Skeletal muscle tissue (tissue), 4 donors: ENCODE data around the gene FAM83F. TPM values are rescaled to one million over a fixed set of nuclear protein-coding genes. Genes with fewer than 3 reads are reported as not detected.
"Not testable (repeated sequence)": the region's sequence is repeated elsewhere in the genome, so short reads cannot be mapped to it uniquely, and the experiment has no call there.

Source experiments
- H3K27ac ChIP-seq: one replicate; pipeline ENCODE4 v1.7.0; 2013; ENCODE audit warnings: mild to moderate bottlenecking, low read depth, low read length, inconsistent platforms
- H3K27me3 ChIP-seq, 3 donors: one replicate each; pipeline ENCODE4 v1.7.0; 2013; ENCODE audit warnings: low read length in 3 of 3; ENCODE audit not compliant: control insufficient read depth in 3 of 3, insufficient read depth in 3 of 3
- H3K36me3 ChIP-seq, 3 donors: one replicate each; pipeline ENCODE4 v1.7.0; 2013; ENCODE audit warnings: low read length in 3 of 3; ENCODE audit not compliant: control insufficient read depth in 3 of 3, insufficient read depth in 3 of 3
- H3K4me1 ChIP-seq, 3 donors: one replicate each; pipeline ENCODE4 v1.7.0; 2013; ENCODE audit warnings: low read length in 3 of 3, mild to moderate bottlenecking in 3 of 3; ENCODE audit not compliant: control insufficient read depth in 3 of 3, insufficient read depth in 3 of 3
- H3K4me3 ChIP-seq, 3 donors: one replicate each; pipeline ENCODE4 v1.7.0; 2013; ENCODE audit warnings: low read length in 3 of 3
- H3K9ac ChIP-seq, 3 donors: one replicate each; pipeline ENCODE4 v1.7.0; 2013; ENCODE audit warnings: low read length in 3 of 3, mild to moderate bottlenecking in 3 of 3, moderate library complexity in 2 of 3, low read depth in 1 of 3
- H3K9me3 ChIP-seq, 3 donors: one replicate each; pipeline ENCODE4 v1.7.0; 2013; ENCODE audit warnings: low read length in 3 of 3; ENCODE audit not compliant: control insufficient read depth in 3 of 3
- total RNA-seq: library from RNA; depleted of rRNA; stranded (reverse); fragments of >200 nt; gene quantifications from one replicate; pipeline ENCODE4 v1.2.3, GENCODE V29; 2014
- donor health status: Osteomylitis.

FAM83F gene
- under 0.01 TPM for total RNA-seq

GRCh38 chr22:39994566-39995392 lies at the start of gene FAM83F:
Gene FAM83F (plus strand): TSS chr22:39994954. CDS start chr22:39995043, 89 bp downstream.
- Histone ChIP-seq H3K36me3 (no peaks in the 10 kb centered on the region), H3K4me1 (peaks cover 0 to 3% (median 3%) of the 10 kb centered on the region in 3 donors), H3K27me3 (peaks cover 30 to 39% (median 35%) of the 10 kb centered on the region in 3 donors), H3K9ac (no peak within 1 kb of the TSS), H3K27ac (no peak within 1 kb of the TSS), H3K9me3 (no peaks in the 10 kb centered on the region), H3K4me3 (no peak within 1 kb of the TSS)

DNA sequence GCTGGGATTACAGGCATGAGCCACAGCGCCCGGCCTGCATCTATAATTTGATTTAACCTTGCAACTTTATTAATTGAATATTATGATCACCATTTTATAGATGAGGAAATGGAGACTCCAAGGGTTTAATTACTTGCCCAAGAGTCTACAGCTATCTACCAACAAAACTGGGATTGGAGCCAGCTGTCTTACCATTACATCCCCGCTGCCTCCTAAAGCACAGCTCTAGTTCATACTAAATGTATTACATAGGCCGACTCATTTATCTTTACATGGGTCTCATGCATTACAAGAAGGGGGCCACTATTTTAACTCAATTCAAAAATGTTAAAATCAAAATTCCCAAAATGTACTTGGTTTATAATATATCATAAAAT lies 48.6 kb upstream of the FAM83F start:
- Histone ChIP-seq H3K36me3 (no peaks in the 10 kb centered on the region), H3K4me3 (no peak overlapping the region), H3K9ac (no peak overlapping the region), H3K27me3 (peaks cover 0 to 7% (median 0%) of the 10 kb centered on the region in 3 donors), H3K9me3 (no peaks in the 10 kb centered on the region), H3K4me1 (no peaks in the 10 kb centered on the region), H3K27ac (no peak overlapping the region)

- Histone ChIP-seq H3K36me3 (no peaks in the 10 kb centered on the region), H3K4me1 (no peaks in the 10 kb centered on the region), H3K9ac (no peak overlapping the region), H3K9me3 (no peaks in the 10 kb centered on the region), H3K27ac (no peak overlapping the region), H3K27me3 (peaks cover 0 to 6% (median 0%) of the 10 kb centered on the region in 3 donors), H3K4me3 (no peak overlapping the region)
Observed at GRCh38 chr22:39946503-39947219, 48.1 kb upstream of the FAM83F start.

DNA sequence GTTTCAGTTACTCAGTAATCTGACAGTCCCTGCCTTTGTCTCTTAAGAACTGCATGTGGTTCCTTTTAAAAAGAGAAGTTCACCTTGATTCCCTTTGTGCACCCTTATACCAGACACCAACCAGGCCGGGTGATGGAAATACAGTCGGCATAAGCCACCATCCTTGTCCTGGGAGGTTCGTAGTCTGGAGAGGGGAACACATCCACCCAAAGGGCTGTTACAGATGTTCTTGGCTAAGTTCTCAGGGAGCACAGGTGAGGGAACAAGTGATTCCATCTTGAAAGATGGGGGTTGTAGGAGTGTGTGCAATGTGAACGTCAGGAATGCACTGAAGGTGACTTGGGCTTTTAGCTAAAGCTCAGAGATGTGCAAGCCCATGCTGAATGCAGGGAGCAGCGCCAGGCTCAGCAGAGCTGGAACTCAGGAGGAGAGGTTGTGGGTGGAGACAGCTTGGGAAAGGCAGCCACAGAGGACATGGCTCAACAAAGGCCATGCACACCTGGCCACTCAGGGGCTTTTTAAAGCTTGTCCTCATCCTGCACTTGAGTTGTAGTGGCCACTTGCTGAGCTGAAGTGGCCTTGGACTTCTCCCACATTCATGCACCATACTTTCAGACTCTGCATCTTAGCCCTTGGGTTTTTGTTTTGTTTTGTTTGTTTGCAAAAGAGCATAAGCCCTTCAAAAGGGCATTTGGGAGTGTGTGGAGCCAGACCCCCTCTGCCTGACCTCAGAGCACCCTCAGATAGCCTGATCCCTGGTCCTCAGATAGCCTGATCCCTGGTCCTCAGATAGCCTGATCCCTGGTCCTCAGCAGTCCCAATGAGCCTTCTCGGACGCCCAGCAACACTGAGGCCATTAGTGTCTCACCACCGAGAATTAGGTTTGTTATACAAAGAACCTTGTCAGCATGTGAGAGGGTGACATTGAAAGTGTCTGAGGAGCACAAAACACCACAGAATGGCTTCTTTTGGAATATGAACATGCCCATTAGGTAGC lies 47.2 kb upstream of the FAM83F start:
- Histone ChIP-seq H3K9me3 (no peaks in the 10 kb centered on the region), H3K4me3 (no peak overlapping the region)

DNA sequence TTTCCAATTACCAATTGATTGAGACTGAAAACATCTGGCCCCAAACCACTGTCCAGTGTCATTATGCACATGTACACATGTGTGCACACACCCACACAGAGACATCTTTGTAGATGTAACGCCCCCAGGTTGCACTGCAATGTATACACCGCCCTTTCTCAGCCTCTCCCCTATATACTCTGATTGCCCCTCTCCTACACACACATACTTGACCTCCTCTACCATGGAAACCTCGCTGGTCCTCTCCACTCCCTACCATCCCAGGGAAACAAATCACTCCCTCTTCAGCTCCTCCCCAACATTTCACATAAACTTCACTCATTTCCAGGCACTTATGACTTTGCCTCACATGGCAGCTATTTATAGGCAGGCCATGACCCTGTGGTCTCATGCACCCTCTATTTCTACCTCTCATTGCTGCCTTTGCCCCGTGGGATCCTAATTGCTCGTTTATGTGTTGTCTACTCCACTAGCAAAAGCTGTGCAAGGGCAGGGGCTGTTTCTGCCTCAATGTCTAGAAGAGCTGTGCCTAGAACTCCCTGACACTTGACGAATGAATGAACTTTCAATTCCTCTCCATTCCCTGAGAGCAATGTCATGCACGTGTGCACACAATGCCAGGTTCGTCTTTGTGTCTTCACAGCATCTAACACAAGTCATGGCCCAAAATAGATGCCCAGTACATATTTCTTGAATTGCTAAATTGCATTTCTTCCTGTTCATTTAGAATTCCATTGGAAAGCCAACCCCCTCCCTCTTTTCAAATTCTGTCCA lies 44.6 kb upstream of the FAM83F start:
- no peak overlapping the region for H3K9ac ChIP-seq
- no peaks in the 10 kb centered on the region for H3K9me3 ChIP-seq
- no peak overlapping the region for H3K27ac ChIP-seq
- H3K4me3 ChIP-seq: no peak overlapping the region
- H3K4me1 ChIP-seq: peaks cover 0 to 2% (median 0%) of the 10 kb centered on the region in 3 donors
- no peaks in the 10 kb centered on the region for H3K36me3 ChIP-seq
- peaks cover 0 to 3% (median 3%) of the 10 kb centered on the region in 3 donors for H3K27me3 ChIP-seq

More for the DNA sequence above, 47.2 kb upstream of the FAM83F start:
- Histone ChIP-seq H3K27me3 (peaks cover 0 to 6% (median 3%) of the 10 kb centered on the region in 3 donors), H3K9ac (no peak overlapping the region), H3K27ac (no peak overlapping the region), H3K4me1 (no peaks in the 10 kb centered on the region), H3K36me3 (no peaks in the 10 kb centered on the region)

DNA sequence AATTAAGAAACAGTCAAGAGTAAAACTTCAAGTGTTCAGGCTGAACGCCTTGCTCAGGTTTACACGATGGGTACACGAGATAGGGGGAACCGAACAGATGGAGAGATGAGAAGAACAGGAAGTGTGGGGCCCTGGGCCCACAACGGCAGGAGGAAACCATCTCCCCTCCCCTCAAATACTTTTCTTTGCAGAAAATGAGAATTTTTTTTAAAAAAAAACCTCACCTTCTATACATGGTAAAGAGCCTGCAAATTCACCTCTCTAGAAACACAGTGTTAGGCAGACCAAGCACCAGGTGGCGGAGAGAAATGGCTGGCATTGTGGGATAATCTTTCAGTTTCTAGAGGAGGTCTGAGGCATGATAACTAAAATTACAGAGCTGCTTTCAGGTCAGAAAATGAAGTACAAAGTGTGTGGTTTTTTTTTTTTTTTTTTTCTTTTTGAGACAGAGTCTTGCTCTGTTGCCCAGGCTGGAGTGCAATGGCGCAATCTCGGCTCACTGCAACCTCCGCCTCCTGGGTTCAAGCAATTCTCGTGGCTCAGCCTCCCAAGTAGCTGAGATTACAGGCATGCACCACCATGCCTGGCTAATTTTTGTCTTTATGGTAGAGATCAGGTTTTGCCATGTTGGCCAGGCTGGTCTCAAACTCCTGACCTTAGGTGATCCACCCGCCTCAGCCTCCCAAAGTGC lies 43.0 kb upstream of the FAM83F start:
- H3K27me3 ChIP-seq, H3K4me1 ChIP-seq, H3K27ac ChIP-seq, H3K4me3 ChIP-seq, H3K9me3 ChIP-seq, H3K9ac ChIP-seq, H3K36me3 ChIP-seq: not testable (repeated sequence)

GRCh38 chr22:39952347-39952746 lies 42.4 kb upstream of the FAM83F start:
- Histone ChIP-seq H3K4me1 (peaks cover 0 to 2% (median 0%) of the 10 kb centered on the region in 3 donors), H3K27ac (no peak overlapping the region)

DNA sequence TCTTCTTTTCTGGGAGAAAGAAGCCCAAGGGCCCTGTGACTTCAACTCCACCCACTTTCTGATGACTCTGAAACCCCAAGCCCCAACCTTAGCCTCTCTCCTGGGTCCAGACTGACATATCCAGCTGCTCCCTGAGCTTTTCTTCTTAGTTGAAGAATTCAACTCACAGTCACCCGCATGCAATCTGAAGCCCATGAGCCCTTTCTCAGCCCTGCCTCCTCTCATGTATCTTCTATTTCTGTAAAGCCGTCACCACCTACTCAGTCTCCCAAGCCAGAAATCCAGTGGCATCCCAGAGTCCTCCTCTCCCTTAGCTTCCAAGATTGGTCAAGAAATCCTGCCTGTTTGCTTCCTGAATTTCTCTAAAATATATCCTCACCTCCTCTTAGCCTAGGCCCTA lies 41.7 kb upstream of the FAM83F start:
- H3K4me3 ChIP-seq: no peak overlapping the region
- peaks cover 0 to 3% (median 3%) of the 10 kb centered on the region in 3 donors for H3K27me3 ChIP-seq
- H3K27ac ChIP-seq: no peak overlapping the region

More at GRCh38 chr22:39952347-39952746, 42.4 kb upstream of the FAM83F start:
- no peak overlapping the region for H3K9ac ChIP-seq
- H3K4me3 ChIP-seq: no peak overlapping the region
- H3K27me3 ChIP-seq: peaks cover 0 to 3% (median 1%) of the 10 kb centered on the region in 3 donors
- H3K36me3 ChIP-seq: no peaks in the 10 kb centered on the region
- no peaks in the 10 kb centered on the region for H3K9me3 ChIP-seq

More for the DNA sequence above, 41.7 kb upstream of the FAM83F start:
- no peaks in the 10 kb centered on the region for H3K36me3 ChIP-seq
- H3K9ac ChIP-seq: no peak overlapping the region
- peaks cover 0 to 2% (median 0%) of the 10 kb centered on the region in 3 donors for H3K4me1 ChIP-seq
- no peaks in the 10 kb centered on the region for H3K9me3 ChIP-seq
